ENCODE measurements around the gene RABEP1. TPM values are rescaled to one million over a fixed set of nuclear protein-coding genes. Genes with fewer than 3 reads are reported as not detected.

RABEP1 gene
- total RNA-seq, 1 donor from 2014 or later = 33.4 TPM

GRCh38 chr17:5364156-5364555 is 82.1 kb downstream of the RABEP1 start:
- Histone ChIP-seq H3K4me3 (no peak overlapping the region), H3K9me3 (no peaks in the 10 kb centered on the region), H3K27me3 (no peaks in the 10 kb centered on the region), H3K36me3 (peaks cover 0 to 34% of the 10 kb centered on the region in 2 donors), H3K27ac (no peak overlapping the region), H3K4me1 (peaks cover 5% of the 10 kb centered on the region)
- DNase-seq (ENCODE audit: extremely low spot score in 2 of 2) = no peak
- TF ChIP-seq POLR2A (IDR thresholded peaks at IDR 0.05) (no peak), CTCF (IDR thresholded peaks at IDR 0.05) (no peak), POLR2AphosphoS5 (IDR thresholded peaks at IDR 0.05; ENCODE audit: insufficient read depth in 1 of 2, low read depth in 1 of 2) (no peak)
- intact Hi-C loops (cut with DNase I) = no loop called here

GRCh38 chr17:5364696-5365095 is 82.6 kb downstream of the RABEP1 start:
- Histone ChIP-seq H3K27ac (no peak overlapping the region), H3K36me3 (peaks cover 0 to 33% of the 10 kb centered on the region in 2 donors), H3K4me3 (no peak overlapping the region), H3K4me1 (peaks cover 5% of the 10 kb centered on the region), H3K27me3 (no peaks in the 10 kb centered on the region), H3K9me3 (no peaks in the 10 kb centered on the region)
- no peak for DNase-seq (ENCODE audit: extremely low spot score in 2 of 2)
- TF ChIP-seq POLR2A (IDR thresholded peaks at IDR 0.05) (no peak), CTCF (IDR thresholded peaks at IDR 0.05) (no peak), POLR2AphosphoS5 (IDR thresholded peaks at IDR 0.05; ENCODE audit: insufficient read depth in 1 of 2, low read depth in 1 of 2) (no peak)
- intact Hi-C loops (cut with DNase I) = no loop called here

- Histone ChIP-seq H3K4me1 (peaks cover 5% of the 10 kb centered on the region), H3K4me3 (no peak overlapping the region), H3K9me3 (no peaks in the 10 kb centered on the region), H3K27ac (no peak overlapping the region), H3K27me3 (no peaks in the 10 kb centered on the region), H3K36me3 (peaks cover 0 to 44% of the 10 kb centered on the region in 2 donors)
- intact Hi-C loops (cut with DNase I) = no loop called here
- TF ChIP-seq CTCF (IDR thresholded peaks at IDR 0.05) (no peak), POLR2AphosphoS5 (IDR thresholded peaks at IDR 0.05; ENCODE audit: insufficient read depth in 1 of 2, low read depth in 1 of 2) (no peak), POLR2A (IDR thresholded peaks at IDR 0.05) (no peak)
- DNase-seq (ENCODE audit: extremely low spot score in 2 of 2) = no peak
Observed at GRCh38 chr17:5365831-5366230, 83.7 kb downstream of the RABEP1 start.

- intact Hi-C loops (cut with DNase I) = no loop called here
- Histone ChIP-seq H3K27ac (no peak overlapping the region), H3K36me3 (peaks cover 0 to 57% of the 10 kb centered on the region in 2 donors), H3K4me1 (no peaks in the 10 kb centered on the region), H3K4me3 (no peak overlapping the region), H3K27me3 (no peaks in the 10 kb centered on the region), H3K9me3 (no peaks in the 10 kb centered on the region)
- DNase-seq (ENCODE audit: extremely low spot score in 2 of 2) = no peak
- TF ChIP-seq POLR2A (IDR thresholded peaks at IDR 0.05) (no peak), POLR2AphosphoS5 (IDR thresholded peaks at IDR 0.05; ENCODE audit: insufficient read depth in 1 of 2, low read depth in 1 of 2) (no peak), CTCF (IDR thresholded peaks at IDR 0.05) (no peak)
Observed at GRCh38 chr17:5370411-5370810, 88.3 kb downstream of the RABEP1 start.

- intact Hi-C loops (cut with DNase I) = no loop called here
- Histone ChIP-seq H3K27me3 (no peaks in the 10 kb centered on the region), H3K4me1 (no peaks in the 10 kb centered on the region), H3K4me3 (no peak overlapping the region), H3K9me3 (no peaks in the 10 kb centered on the region), H3K27ac (no peak overlapping the region), H3K36me3 (peaks cover 0 to 79% of the 10 kb centered on the region in 2 donors)
- DNase-seq (ENCODE audit: extremely low spot score in 2 of 2) = no peak
- TF ChIP-seq POLR2A (IDR thresholded peaks at IDR 0.05) = no peak
- TF ChIP-seq CTCF (IDR thresholded peaks at IDR 0.05) = no peak
- TF ChIP-seq POLR2AphosphoS5 (IDR thresholded peaks at IDR 0.05; ENCODE audit: insufficient read depth in 1 of 2, low read depth in 1 of 2) = no peak
Observed at GRCh38 chr17:5373112-5373511, 91.0 kb downstream of the RABEP1 start.
